Memory B cell (primary cell): Measurements from ENCODE around the gene BCL7C.
"Not testable (repeated sequence)": the region's sequence is repeated elsewhere in the genome, so short reads cannot be mapped to it uniquely, and the experiment has no call there.

ENCODE experiments used
- ATAC-seq: fragments of 150-1000 bp; cut with Tn5 transposase; 2 replicates; pipeline ENCODE4 v1.10.0; 2021; ENCODE audit warnings: low read depth, mild to moderate bottlenecking, moderate library complexity
- DNase-seq, 2 donors: peaks; one replicate each; pipeline ENCODE4 v3.0.0; 2022; ENCODE audit warnings: low spot score in 2 of 2
- H3K27ac Mint-ChIP-seq: one replicate; pipeline ENCODE4 v1.8.0; 2022; ENCODE audit warnings: mild to moderate bottlenecking, moderate library complexity, mixed read lengths
- H3K27me3 Mint-ChIP-seq: one replicate; pipeline ENCODE4 v1.8.0; 2022; ENCODE audit warnings: mixed read lengths
- H3K36me3 Mint-ChIP-seq: one replicate; pipeline ENCODE4 v1.8.0; 2022; ENCODE audit warnings: mild to moderate bottlenecking, mixed read lengths
- H3K4me1 Mint-ChIP-seq: one replicate; pipeline ENCODE4 v1.8.0; 2022; ENCODE audit warnings: mixed read lengths
- H3K4me3 Mint-ChIP-seq: one replicate; pipeline ENCODE4 v1.8.0; 2022; ENCODE audit warnings: mild to moderate bottlenecking, moderate library complexity, mixed read lengths
- H3K9me3 Mint-ChIP-seq: one replicate; pipeline ENCODE4 v1.8.0; 2022; ENCODE audit warnings: mixed read lengths

Gene BCL7C

DNA sequence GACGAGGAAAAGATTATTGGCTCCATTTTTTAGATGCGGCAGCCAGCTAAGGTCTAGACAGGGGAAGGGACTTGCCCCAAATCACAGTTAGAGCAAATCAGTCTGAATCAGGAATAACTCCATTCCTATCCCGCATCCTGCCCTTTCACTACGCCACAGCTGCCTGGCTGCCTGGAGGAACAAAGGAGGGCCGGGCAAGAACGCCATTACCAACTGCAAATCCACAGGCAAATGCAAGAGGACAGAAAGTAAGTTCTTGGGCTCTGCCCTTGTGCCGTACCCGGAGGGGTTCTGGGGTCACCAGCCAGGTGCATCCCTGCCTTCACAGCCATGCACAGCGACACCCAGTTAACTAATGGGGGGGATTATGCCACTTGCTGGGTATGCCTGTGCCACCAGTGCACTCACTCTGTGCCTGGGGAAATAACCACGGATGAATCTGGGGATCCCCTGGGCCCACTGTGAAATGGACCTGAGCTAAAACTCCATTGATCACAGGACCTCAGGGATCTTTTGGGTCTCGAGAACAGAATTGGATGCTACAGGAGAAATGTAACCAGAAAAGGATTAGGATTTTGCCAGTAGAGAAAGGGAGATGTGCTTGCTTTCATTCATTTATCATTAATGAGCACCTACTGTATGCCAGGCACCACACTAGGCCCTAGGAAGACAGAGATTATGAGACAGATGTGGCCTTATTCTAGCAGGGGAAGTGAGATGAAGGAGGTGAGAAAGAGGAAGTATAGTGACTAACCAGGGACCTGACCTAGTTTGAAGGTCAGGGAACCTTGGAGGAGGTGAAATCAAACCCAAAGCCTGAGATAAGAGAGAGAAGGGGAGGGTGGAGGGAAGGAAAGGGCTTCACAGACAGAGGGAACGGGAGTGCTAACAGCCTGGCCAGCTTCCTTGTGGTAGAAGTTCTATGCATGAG, 17.7 kb downstream of the BCL7C start:
- peak overlapping the region; percentile 96 for H3K4me3 Mint-ChIP-seq
- ATAC-seq (peak; percentile 43), DNase-seq (peak in 1 of 2 donors; percentile 29)
- H3K36me3 Mint-ChIP-seq = peaks cover 6% of the 10 kb centered on the region
- H3K27ac Mint-ChIP-seq = peak overlapping the region; percentile 80
- H3K27me3 Mint-ChIP-seq = no peaks in the 10 kb centered on the region
- peaks cover 21% of the 10 kb centered on the region for H3K4me1 Mint-ChIP-seq
- H3K9me3 Mint-ChIP-seq = no peaks in the 10 kb centered on the region

DNA sequence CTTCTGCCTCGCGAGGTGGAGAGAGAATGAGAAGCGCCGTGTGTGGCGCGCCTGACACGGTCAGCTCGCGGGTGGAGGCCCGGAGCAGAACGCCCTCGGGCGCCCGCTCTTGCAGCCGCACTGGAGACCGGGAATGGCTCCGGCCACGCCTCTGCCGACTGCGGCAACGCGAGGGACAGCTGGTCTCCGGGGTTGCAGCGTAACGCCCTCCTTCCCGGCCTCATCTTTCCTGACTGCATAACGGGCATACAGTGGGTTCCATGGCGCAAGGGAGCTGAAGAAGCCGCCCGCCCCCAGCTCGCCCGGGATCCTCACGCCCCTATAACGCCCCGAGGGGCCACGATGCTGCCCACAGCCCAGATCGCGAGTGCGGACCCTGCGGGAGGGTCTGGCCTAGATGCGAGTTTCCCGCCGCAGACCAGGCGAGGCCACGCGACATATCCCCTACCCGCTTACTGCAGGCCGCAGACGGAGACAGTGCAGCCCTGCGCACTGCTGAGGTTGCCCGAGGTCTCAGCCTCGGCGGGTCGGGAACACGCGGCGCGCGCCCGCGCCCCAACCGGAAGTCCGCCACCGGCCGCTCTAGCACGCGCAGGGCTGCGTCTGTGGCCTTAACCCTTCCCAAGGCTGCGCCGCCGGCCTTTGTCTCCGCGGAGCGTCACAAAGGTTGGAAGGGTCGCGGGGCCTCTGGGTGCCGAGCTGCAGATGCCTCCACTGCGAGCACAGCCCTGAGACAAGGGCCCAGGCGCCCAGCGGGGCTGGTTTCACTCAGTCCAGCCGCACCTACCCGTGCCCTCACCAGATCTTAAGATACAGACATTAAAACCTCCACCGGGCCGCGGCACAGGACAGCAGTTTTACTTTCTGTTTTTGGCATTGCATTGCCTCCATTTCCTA, 18.8 kb downstream of the BCL7C start:
- ATAC-seq (peak; percentile 92), DNase-seq (peak; percentile 83 to 90)
- Mint-ChIP-seq H3K27me3 (no peaks in the 10 kb centered on the region), H3K4me1 (peaks cover 21% of the 10 kb centered on the region), H3K36me3 (peaks cover 6% of the 10 kb centered on the region), H3K4me3 (peak overlapping the region; percentile 96), H3K9me3 (no peaks in the 10 kb centered on the region), H3K27ac (peak overlapping the region; percentile 80)

DNA sequence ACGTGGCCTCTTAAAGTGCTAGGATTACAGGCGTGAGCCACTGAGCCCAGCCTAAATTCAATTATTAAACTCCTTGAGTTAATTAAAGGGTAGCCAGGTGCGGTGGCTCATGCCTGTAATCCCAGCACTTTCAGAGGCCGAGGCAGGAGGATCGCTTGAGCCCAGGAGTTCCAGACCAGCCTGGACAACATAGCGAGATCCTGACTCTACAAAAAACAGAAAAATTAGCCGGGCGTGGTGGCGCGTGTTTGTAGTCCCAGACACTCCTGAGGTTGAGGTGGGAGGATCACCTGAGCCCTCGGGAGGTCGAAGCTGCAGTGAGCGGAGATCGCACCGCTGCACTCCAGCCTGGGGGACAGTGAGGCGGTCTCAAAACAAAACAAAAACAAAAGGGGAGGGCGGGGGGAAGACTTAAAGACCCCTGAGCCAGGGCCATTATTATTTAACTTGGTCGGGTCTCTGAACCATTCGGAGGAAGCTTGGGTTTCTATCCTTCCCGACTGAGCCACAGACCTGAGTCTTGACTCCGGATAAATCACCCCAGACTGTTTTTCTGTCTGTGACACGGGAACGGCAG, 19.5 kb downstream of the BCL7C start:
- DNase-seq (peak in 1 of 2 donors; percentile 18), ATAC-seq (no peak)
- Mint-ChIP-seq H3K4me3 (peak overlapping the region; percentile 96), H3K36me3 (peaks cover 6% of the 10 kb centered on the region), H3K4me1 (peaks cover 21% of the 10 kb centered on the region), H3K27me3 (no peaks in the 10 kb centered on the region), H3K9me3 (no peaks in the 10 kb centered on the region), H3K27ac (peak overlapping the region; percentile 80)

DNA sequence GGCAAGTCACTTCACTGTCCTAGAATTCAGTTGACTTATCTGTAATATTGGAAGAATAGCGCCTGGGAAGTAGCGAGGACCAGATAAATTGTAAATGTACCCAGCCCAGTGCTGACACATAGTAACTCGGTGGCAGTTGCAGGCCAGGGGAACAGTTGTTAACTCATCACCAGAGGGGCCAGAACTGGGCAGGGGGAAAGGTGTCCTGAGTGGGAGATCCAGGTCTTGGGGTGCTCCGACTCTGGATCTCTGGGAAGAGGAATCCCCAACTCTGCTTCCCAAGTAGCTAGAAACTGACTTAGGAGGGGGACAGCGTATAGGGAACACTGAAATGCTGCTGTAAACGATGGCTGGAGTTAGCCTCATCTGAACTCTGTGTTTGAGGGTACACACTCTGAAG, 23.0 kb downstream of the BCL7C start:
- Mint-ChIP-seq H3K9me3 (no peaks in the 10 kb centered on the region), H3K27me3 (no peaks in the 10 kb centered on the region), H3K36me3 (no peaks in the 10 kb centered on the region), H3K27ac (no peak overlapping the region), H3K4me3 (no peak overlapping the region), H3K4me1 (peaks cover 16% of the 10 kb centered on the region)
- no peak for DNase-seq
- no peak for ATAC-seq

DNA sequence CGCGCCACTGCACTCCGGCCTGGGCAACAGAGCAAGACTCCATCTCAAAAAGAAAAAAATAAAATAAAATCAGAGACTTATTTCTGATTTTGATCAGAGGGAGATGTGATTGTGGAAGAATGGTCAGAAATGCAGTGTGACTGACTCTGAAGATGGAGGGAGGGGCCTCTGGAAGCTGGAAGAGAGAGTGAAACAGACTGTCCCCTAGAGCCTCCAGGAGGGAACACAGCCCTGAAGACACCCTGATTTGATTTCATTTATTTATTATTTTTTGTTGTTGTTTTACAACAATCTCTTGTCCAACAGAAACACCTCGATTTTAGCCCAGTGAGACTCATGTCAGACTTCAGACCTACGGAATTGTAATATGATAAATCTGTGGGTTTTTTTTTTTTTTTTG, 26.1 kb downstream of the BCL7C start:
- H3K36me3 Mint-ChIP-seq = no peaks in the 10 kb centered on the region
- no peak overlapping the region for H3K27ac Mint-ChIP-seq
- H3K4me3 Mint-ChIP-seq = no peak overlapping the region
- no peaks in the 10 kb centered on the region for H3K27me3 Mint-ChIP-seq
- no peak for ATAC-seq
- DNase-seq = no peak
- H3K9me3 Mint-ChIP-seq = no peaks in the 10 kb centered on the region
- peaks cover 10% of the 10 kb centered on the region for H3K4me1 Mint-ChIP-seq

DNA sequence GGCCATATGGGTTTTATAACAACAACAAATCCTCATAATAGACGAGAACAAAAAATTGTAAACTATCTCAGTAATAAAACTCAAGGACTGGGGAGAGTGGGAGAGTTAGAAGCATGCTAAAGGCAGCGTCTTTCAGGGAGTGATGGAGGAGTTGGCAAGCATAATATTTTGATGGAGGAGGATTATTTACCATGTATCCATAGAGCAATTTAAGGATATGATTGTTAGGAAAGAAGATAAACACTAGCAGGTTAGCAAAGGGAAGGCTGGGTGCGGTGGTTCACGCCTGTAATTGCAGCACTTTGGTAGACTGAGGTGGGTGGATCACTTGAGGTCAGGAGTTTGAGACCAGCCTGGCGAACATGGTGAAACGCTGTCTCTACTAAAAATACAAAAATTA, 27.8 kb downstream of the BCL7C start:
- ATAC-seq (no peak), DNase-seq (no peak)
- Mint-ChIP-seq H3K27ac (no peak overlapping the region), H3K36me3 (no peaks in the 10 kb centered on the region), H3K4me1 (peaks cover 6% of the 10 kb centered on the region), H3K4me3 (no peak overlapping the region), H3K27me3 (no peaks in the 10 kb centered on the region), H3K9me3 (no peaks in the 10 kb centered on the region)

DNA sequence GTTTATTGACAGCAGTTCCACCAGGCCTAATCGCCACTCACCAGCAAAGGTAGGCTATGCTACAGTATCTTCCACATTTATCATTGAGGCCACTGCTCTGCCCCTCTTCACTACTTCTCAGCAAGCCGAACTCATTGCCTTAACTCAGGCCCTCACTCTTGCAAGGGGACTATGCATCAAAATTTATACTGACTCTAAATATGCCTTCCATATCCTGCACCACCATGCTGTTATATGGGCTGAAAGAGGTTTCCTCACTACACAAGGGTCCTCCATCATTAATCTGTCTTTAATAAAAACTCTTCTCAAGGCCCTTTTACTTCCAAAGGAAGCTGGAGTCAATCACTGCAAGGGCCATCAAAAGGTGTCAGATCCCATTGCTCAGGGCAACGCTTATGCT, 30.7 kb downstream of the BCL7C start:
- not testable (repeated sequence) for H3K27me3 Mint-ChIP-seq, H3K4me1 Mint-ChIP-seq, ATAC-seq, DNase-seq, H3K9me3 Mint-ChIP-seq, H3K4me3 Mint-ChIP-seq, H3K27ac Mint-ChIP-seq, H3K36me3 Mint-ChIP-seq

DNA sequence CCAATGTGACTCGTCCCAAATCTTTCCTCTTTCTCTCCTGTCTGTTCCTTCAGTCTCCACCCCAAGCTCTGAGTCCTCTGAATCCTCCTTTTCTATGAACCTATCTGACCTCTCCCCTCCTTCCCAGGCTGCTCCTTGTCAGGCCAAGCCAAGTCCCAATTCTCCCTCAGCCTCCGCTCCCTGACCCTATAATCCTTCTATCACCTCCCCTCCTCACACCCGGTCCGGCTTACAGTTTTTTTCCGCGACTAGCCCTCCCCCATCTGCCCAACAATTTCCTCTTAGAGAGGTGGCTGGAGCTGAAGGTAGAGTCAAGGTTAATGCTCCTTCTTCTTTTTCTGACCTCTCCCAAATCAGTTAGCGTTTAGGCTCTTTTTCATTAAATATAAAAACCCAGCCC, 33.1 kb downstream of the BCL7C start:
- H3K36me3 Mint-ChIP-seq, H3K27ac Mint-ChIP-seq, H3K4me3 Mint-ChIP-seq, H3K27me3 Mint-ChIP-seq, DNase-seq, H3K9me3 Mint-ChIP-seq, ATAC-seq, H3K4me1 Mint-ChIP-seq: not testable (repeated sequence)

DNA sequence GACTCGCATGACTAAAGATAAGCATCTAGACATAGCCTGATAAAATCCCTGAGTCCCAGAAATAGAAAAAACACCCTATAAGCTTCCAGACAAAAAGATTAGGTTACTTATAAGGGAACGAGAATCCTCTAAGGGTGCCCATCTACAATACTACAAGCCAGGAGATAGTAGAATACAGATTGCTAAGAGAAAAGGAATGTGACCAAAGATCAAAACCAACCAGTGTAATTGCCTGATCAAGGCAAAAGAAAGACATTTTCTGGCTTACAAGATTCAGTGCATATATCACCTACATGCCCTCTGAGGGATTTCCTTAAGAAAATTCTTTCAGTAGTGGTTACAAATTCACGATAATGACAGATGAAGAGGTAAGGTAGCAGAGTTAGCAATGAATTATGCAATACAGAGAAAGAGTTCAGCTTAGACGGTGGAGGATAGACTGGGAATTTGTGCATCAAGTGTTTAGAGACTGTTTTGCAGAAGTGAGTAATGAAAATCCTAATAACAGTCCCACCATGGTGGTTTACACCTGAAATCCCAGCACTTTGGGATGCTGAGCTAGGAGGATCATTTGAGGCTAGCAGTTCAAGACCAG, 35.0 kb downstream of the BCL7C start:
- H3K27ac Mint-ChIP-seq = no peak overlapping the region
- H3K27me3 Mint-ChIP-seq = no peaks in the 10 kb centered on the region
- H3K4me3 Mint-ChIP-seq = no peak overlapping the region
- H3K36me3 Mint-ChIP-seq = peaks cover 2% of the 10 kb centered on the region
- H3K9me3 Mint-ChIP-seq = no peaks in the 10 kb centered on the region
- DNase-seq = no peak
- no peak for ATAC-seq
- H3K4me1 Mint-ChIP-seq = no peaks in the 10 kb centered on the region

DNA sequence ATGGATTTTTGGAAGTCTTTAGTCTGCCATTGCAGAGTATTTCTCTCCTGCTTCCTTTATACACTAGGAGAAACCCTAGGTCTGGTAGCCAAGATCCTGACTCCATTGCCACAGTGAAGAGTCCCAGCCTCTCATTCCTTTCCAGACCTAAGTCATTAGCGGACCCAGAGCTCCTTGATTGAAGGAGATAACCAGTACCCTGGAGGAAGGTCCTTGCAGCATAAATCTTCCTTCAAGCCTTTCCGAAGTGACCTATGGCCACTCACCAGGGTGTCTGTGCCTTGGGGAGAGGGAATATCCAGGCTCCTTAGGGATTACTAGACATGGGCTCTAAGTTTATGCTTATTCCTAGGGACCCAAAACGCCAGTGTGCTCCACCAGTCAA, 35.8 kb downstream of the BCL7C start:
- Mint-ChIP-seq H3K4me3 (no peak overlapping the region), H3K27me3 (no peaks in the 10 kb centered on the region), H3K9me3 (no peaks in the 10 kb centered on the region), H3K27ac (no peak overlapping the region), H3K4me1 (no peaks in the 10 kb centered on the region), H3K36me3 (peaks cover 5% of the 10 kb centered on the region)
- ATAC-seq (no peak), DNase-seq (no peak)

DNA sequence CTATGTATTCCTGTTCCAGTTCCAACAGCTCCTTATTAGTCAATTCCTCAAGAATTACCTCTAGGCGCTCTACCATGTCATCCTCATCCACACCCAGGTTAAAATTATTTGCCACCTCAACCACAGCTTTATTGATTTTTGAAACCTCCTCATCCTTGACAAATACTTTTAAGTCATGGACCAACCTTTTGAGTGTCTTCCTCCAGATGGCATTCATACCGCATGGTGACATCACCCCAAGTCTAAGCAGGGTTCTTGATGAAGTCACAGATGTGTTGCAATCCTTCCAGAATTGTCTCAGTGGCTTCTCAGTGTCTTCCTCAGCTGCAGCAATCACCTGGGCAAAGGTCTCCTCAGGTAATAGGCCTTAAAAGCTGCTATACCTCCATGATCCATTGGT, 40.1 kb downstream of the BCL7C start:
- no peaks in the 10 kb centered on the region for H3K4me1 Mint-ChIP-seq
- no peak for ATAC-seq
- H3K4me3 Mint-ChIP-seq = no peak overlapping the region
- no peaks in the 10 kb centered on the region for H3K9me3 Mint-ChIP-seq
- no peaks in the 10 kb centered on the region for H3K27me3 Mint-ChIP-seq
- H3K27ac Mint-ChIP-seq = no peak overlapping the region
- peaks cover 5% of the 10 kb centered on the region for H3K36me3 Mint-ChIP-seq
- DNase-seq = no peak

DNA sequence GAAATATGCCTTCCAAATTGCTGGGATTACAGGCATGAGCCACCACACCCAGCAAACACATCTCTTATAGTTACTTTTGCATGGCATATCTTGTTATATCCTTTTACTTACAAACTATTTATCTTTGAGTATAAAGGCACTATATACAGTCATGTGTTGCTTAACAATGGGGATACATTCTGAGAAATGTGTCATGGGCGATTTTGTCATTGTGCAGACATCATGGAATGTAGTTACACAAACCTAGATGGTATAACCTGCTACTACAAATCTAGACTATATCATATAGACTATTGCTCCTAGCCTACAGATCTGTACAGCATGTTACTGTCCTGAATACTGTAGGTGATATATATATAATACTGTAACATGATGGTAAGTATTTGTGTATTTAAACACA, 43.6 kb downstream of the BCL7C start:
- no peak for DNase-seq
- no peak overlapping the region for H3K27ac Mint-ChIP-seq
- no peaks in the 10 kb centered on the region for H3K4me1 Mint-ChIP-seq
- no peak for ATAC-seq
- no peaks in the 10 kb centered on the region for H3K9me3 Mint-ChIP-seq
- no peak overlapping the region for H3K4me3 Mint-ChIP-seq
- H3K36me3 Mint-ChIP-seq = peaks cover 3% of the 10 kb centered on the region
- no peaks in the 10 kb centered on the region for H3K27me3 Mint-ChIP-seq

DNA sequence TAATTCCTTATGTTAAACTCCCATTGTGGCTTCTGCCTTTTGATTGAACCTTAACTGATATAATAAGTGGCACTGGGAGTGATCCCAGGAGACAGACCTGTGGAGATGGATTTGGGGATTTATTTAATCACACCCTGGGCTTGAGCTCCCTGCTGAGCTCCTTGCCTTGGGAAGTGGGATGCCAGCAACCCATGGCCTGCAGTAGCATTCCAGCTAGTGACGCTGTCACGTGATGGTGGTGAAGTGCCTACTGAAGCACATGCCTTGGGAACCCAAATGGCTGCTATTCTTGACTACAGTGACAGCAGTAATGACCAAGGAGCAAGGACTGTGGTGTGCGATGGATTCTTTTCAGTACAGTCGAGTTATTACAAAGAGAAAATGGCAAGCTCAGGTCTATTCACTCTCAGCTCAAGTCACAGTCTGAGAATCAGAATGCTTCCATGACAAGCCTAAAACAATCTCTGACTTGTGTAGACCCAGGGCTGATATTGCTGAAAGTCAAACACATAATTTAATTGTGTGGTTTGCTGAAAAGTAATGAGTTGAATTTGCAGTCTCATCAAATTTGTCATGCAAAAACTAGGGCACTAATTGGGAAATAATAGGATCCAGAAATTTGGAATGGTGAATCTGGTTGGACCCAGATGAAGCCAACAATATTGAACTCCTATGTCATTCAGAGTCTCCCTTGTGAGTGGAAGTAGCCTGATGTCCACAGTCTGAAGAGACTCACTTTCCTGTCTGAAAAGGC, 47.1 kb downstream of the BCL7C start:
- Mint-ChIP-seq H3K4me3 (no peak overlapping the region), H3K9me3 (no peaks in the 10 kb centered on the region), H3K36me3 (peaks cover 2% of the 10 kb centered on the region), H3K27me3 (no peaks in the 10 kb centered on the region), H3K27ac (no peak overlapping the region), H3K4me1 (peaks cover 5% of the 10 kb centered on the region)
- ATAC-seq (no peak), DNase-seq (no peak)
